Kidney (tissue), 14 donors: Measurements from ENCODE around the gene GSTM4. TPM values are rescaled to one million over a fixed set of nuclear protein-coding genes. Genes with fewer than 3 reads are reported as not detected.
A peak's percentile ranks its signal among the peaks of the same experiment; 100 is the strongest.
"Not testable (repeated sequence)": the region's sequence is repeated elsewhere in the genome, so short reads cannot be mapped to it uniquely, and the experiment has no call there.

Experiments used
- DNase-seq, 5 donors: peaks; one replicate each; pipeline ENCODE4 v3.0.0-alpha.2; 2013 to 2020
- FAIRE-seq: peaks from 2 replicates; lab custom pipeline; 2012; peaks lifted over from hg19 to GRCh38; lab: Jason Lieb, UNC
- H3K27ac ChIP-seq, 2 donors: one replicate each; pipeline ENCODE4 v1.7.0; 2013; ENCODE audit warnings: low read depth in 2 of 2, low read length in 2 of 2, inconsistent platforms in 1 of 2
- H3K27me3 ChIP-seq: one replicate; pipeline ENCODE4 v1.7.1; 2013; ENCODE audit warnings: low read length, inconsistent platforms; ENCODE audit not compliant: control insufficient read depth, insufficient read depth
- H3K36me3 ChIP-seq, 3 donors: one replicate each; pipeline versions ENCODE4 v1.7.0 to v1.7.1; 2013; ENCODE audit warnings: low read length in 3 of 3, control low read depth in 1 of 3, inconsistent platforms in 1 of 3; ENCODE audit not compliant: insufficient read depth in 3 of 3, control insufficient read depth in 2 of 3
- H3K4me1 ChIP-seq, 3 donors: one replicate each; pipeline versions ENCODE4 v1.7.0 to v1.7.1; 2013; ENCODE audit warnings: low read length in 3 of 3, inconsistent platforms in 1 of 3, low read depth in 1 of 3; ENCODE audit not compliant: control insufficient read depth in 2 of 3, insufficient read depth in 2 of 3
- H3K4me3 ChIP-seq, 3 donors: one replicate each; pipeline versions ENCODE4 v1.7.0 to v1.8.1; 2013; ENCODE audit warnings: low read length in 3 of 3, control low read depth in 1 of 3, inconsistent platforms in 1 of 3
- H3K9ac ChIP-seq, 3 donors: one replicate each; pipeline versions ENCODE4 v1.7.0 to v1.7.1; 2013; ENCODE audit warnings: low read length in 3 of 3, control low read depth in 1 of 3, inconsistent platforms in 1 of 3
- H3K9me3 ChIP-seq, 3 donors: one replicate each; pipeline versions ENCODE4 v1.7.0 to v1.7.1; 2013; ENCODE audit warnings: low read length in 3 of 3, control low read depth in 1 of 3, inconsistent platforms in 1 of 3; ENCODE audit not compliant: control insufficient read depth in 2 of 3, insufficient read depth in 1 of 3
- CTCF ChIP-seq: IDR thresholded peaks from 3 replicates; pipeline ENCODE4 v1.5.1; 2012; ENCODE audit warnings: mild to moderate bottlenecking, moderate library complexity, borderline replicate concordance; ENCODE audit not compliant: insufficient read depth; ENCODE audit errors: extremely low read depth
- intact Hi-C: fragments of 100-400 bp; cut with DNase I; formaldehyde crosslinking; loops from one replicate; pipeline ENCODE4 v1.11.1; 2022
- polyA plus RNA-seq: library from polyadenylated mRNA; stranded (reverse); fragments of 350-450 nt; fragmentation: Illumina TruSeq; extraction: RNeasy Lipid Tissue Mini Kit (QIAGEN cat#74804); gene quantifications from one replicate; pipeline ENCODE4 v1.2.3, GENCODE V29; 2014; ENCODE audit warnings: low read depth, low replicate concordance; ENCODE audit not compliant: insufficient read depth
- total RNA-seq: library from RNA; stranded (reverse); fragmentation: NEBNext Ultra II Directional; extraction: Animal tissue kit (Norgen Biotek cat#: 25700); gene quantifications from one replicate; pipeline ENCODE4 v1.2.1, GENCODE V29; 2021
- donor health status: control.
- donor health status: control.
- donor health status: control.
- donor health status: control.
- donor health status: control.
- donor health status: DM: yes; HTN: yes; CAD: no.
- donor health status: Normal renal cell carcinoma (clear cell type).

GSTM4 gene
- total and polyA plus RNA-seq, 2 donors from 2014 or later: 34.0 to 117 TPM

GRCh38 chr1:109669246-109669948 is 13.5 kb downstream of the GSTM4 start:
- intact Hi-C loops: no loop called here
- H3K4me1 ChIP-seq: peaks cover 0 to 5% (median 2%) of the 10 kb centered on the region in 3 donors
- no peaks in the 10 kb centered on the region for H3K27me3 ChIP-seq
- no peak for FAIRE-seq
- H3K9ac ChIP-seq: no peak overlapping the region
- TF ChIP-seq CTCF: no peak
- no peak overlapping the region for H3K27ac ChIP-seq
- H3K9me3 ChIP-seq: no peaks in the 10 kb centered on the region
- H3K36me3 ChIP-seq: no peaks in the 10 kb centered on the region
- no peak for DNase-seq
- H3K4me3 ChIP-seq: no peak overlapping the region

- H3K9me3 ChIP-seq, FAIRE-seq, DNase-seq, H3K9ac ChIP-seq, H3K4me3 ChIP-seq, H3K4me1 ChIP-seq, H3K27ac ChIP-seq, H3K36me3 ChIP-seq, H3K27me3 ChIP-seq, intact Hi-C loops: not testable (repeated sequence)
Observed at GRCh38 chr1:109669949-109670302, 14.0 kb downstream of the GSTM4 start.

- TF ChIP-seq CTCF: no peak
- DNase-seq (peak in 1 of 5 donors; percentile 13), FAIRE-seq (no peak)
- Histone ChIP-seq H3K36me3 (no peaks in the 10 kb centered on the region), H3K9ac (no peak overlapping the region), H3K9me3 (no peaks in the 10 kb centered on the region), H3K4me3 (no peak overlapping the region), H3K4me1 (peaks cover 0 to 5% (median 2%) of the 10 kb centered on the region in 3 donors), H3K27me3 (no peaks in the 10 kb centered on the region), H3K27ac (no peak overlapping the region)
- intact Hi-C loops: no loop called here
Observed at GRCh38 chr1:109671067-109671466, 15.2 kb downstream of the GSTM4 start.

- H3K4me3 ChIP-seq, H3K36me3 ChIP-seq, H3K9me3 ChIP-seq, intact Hi-C loops, H3K27ac ChIP-seq, H3K27me3 ChIP-seq, H3K4me1 ChIP-seq, H3K9ac ChIP-seq, DNase-seq, FAIRE-seq: not testable (repeated sequence)
Observed at GRCh38 chr1:109673861-109674260, 18.0 kb downstream of the GSTM4 start.

- H3K9me3 ChIP-seq, H3K27ac ChIP-seq, FAIRE-seq, intact Hi-C loops, DNase-seq, H3K4me1 ChIP-seq, H3K27me3 ChIP-seq, H3K36me3 ChIP-seq, H3K4me3 ChIP-seq, H3K9ac ChIP-seq: not testable (repeated sequence)
Observed at GRCh38 chr1:109676683-109677381, 20.9 kb downstream of the GSTM4 start.
